Fibroblast of lung (primary cell): ENCODE data around the gene PFKFB2. TPM values are rescaled to one million over a fixed set of nuclear protein-coding genes. Genes with fewer than 3 reads are reported as not detected.

Experiments used
- DNase-seq, 2 donors: peaks; one replicate each; pipeline versions ENCODE4 v3.0.0 to v3.0.0-alpha.2; 2010; ENCODE audit warnings: low read depth in 2 of 2
- H2AFZ ChIP-seq: 2 replicates; pipeline ENCODE4 v1.5.1; 2012; ENCODE audit warnings: low read length, control low read depth, inconsistent platforms
- H3K27ac ChIP-seq: 2 replicates; pipeline ENCODE4 v1.5.1; 2011; ENCODE audit warnings: low read length, control low read depth; ENCODE audit not compliant: insufficient read depth
- H3K27me3 ChIP-seq: 2 replicates; pipeline ENCODE4 v1.5.1; 2011; ENCODE audit warnings: mild to moderate bottlenecking, low read length; ENCODE audit not compliant: control insufficient read depth, insufficient read depth
- H3K36me3 ChIP-seq: 2 replicates; pipeline ENCODE4 v1.5.1; 2011; ENCODE audit warnings: low read length; ENCODE audit not compliant: control insufficient read depth, insufficient read depth
- H3K4me1 ChIP-seq: 2 replicates; pipeline ENCODE4 v1.5.1; 2011; ENCODE audit warnings: low read length; ENCODE audit not compliant: control insufficient read depth, insufficient read depth; ENCODE audit errors: extremely low read depth
- H3K4me2 ChIP-seq: 2 replicates; pipeline ENCODE4 v1.5.1; 2011; ENCODE audit warnings: low read length, control low read depth; ENCODE audit not compliant: insufficient read depth; ENCODE audit errors: extremely low read depth
- H3K4me3 ChIP-seq, 4 experiments: fragments of 200-600 bp in 1 of 4; sonication (generic) in 1 of 4; replicated peaks in 1 of 4; 2 replicates each; pipeline ENCODE4 v1.5.1; 2011 to 2016; ENCODE audit warnings: low read length in 4 of 4, low read depth in 3 of 4, mild to moderate bottlenecking in 3 of 4, control low read depth in 2 of 4, inconsistent platforms in 1 of 4, mixed read lengths in 1 of 4; ENCODE audit not compliant: insufficient read depth in 1 of 4; ENCODE audit errors: control extremely low read depth in 1 of 4
- H3K79me2 ChIP-seq: 2 replicates; pipeline ENCODE4 v1.5.1; 2012; ENCODE audit warnings: mild to moderate bottlenecking, low read length, inconsistent platforms; ENCODE audit not compliant: control insufficient read depth, insufficient read depth
- H3K9ac ChIP-seq: 2 replicates; pipeline ENCODE4 v1.5.1; 2011; ENCODE audit warnings: mild to moderate bottlenecking, low read length, control low read depth; ENCODE audit not compliant: insufficient read depth
- H3K9me3 ChIP-seq: 2 replicates; pipeline ENCODE4 v1.5.1; 2012; ENCODE audit warnings: low read depth, low read length; ENCODE audit not compliant: control insufficient read depth, insufficient read depth
- H4K20me1 ChIP-seq: 2 replicates; pipeline ENCODE4 v1.5.1; 2011; ENCODE audit warnings: low read length; ENCODE audit not compliant: control insufficient read depth, insufficient read depth; ENCODE audit errors: extremely low read depth
- EZH2 ChIP-seq: IDR thresholded peaks from 2 replicates; pipeline ENCODE4 v1.5.1; 2012; ENCODE audit warnings: low read length, control low read depth, mild to moderate bottlenecking; ENCODE audit errors: missing control alignments
- polyA plus RNA-seq, 2 donors: library from polyadenylated mRNA; depleted of rRNA in 1 of 2; stranded (reverse) in 1 of 2; unstranded in 1 of 2; fragments of >200 nt; gene quantifications; 2 replicates each; pipeline ENCODE4 v1.2.1, GENCODE V29; 2011 to 2012; ENCODE audit warnings: missing spikeins in 1 of 2
- total RNA-seq: library from RNA; depleted of rRNA; stranded (reverse); fragments of >200 nt; gene quantifications from 2 replicates; pipeline ENCODE4 v1.2.1, GENCODE V29; 2014
- TF ChIP-seq, protein P1 (sequence below), 2 donors: IDR thresholded peaks in 1 of 2; conservative IDR thresholded peaks in 1 of 2; 1 replicate in 1 of 2; 2 replicates in 1 of 2; pipeline ENCODE4 v1.5.1; 2011 to 2012; ENCODE audit warnings: low read length in 2 of 2, control low read depth in 1 of 2, inconsistent platforms in 1 of 2, low read depth in 1 of 2, mild to moderate bottlenecking in 1 of 2

PFKFB2 gene
- total and polyA plus RNA-seq, 2 donors (not counting 1 experiment from before 2014, with no cell fraction given): 3.2 to 7.6 TPM

DNA sequence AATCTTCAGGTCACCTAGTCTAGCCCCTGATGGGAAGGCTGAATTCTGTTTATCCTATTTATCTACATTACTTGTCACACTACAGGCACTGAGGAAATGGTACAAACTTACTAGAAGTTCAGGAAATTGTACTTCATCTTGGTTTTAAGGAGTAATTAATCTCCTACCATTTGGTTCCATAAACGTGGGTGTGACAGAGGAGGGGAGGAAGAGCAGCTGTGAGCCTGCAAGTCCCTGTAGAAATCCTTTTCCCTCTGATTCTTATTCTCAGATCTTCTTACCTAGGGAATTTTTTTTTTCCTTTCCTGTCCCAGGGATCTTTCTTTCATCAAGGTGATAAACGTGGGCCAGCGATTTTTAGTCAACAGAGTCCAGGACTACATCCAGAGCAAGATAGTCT, 14.1 kb downstream of the PFKFB2 start:
- TF ChIP-seq, protein P1, sequence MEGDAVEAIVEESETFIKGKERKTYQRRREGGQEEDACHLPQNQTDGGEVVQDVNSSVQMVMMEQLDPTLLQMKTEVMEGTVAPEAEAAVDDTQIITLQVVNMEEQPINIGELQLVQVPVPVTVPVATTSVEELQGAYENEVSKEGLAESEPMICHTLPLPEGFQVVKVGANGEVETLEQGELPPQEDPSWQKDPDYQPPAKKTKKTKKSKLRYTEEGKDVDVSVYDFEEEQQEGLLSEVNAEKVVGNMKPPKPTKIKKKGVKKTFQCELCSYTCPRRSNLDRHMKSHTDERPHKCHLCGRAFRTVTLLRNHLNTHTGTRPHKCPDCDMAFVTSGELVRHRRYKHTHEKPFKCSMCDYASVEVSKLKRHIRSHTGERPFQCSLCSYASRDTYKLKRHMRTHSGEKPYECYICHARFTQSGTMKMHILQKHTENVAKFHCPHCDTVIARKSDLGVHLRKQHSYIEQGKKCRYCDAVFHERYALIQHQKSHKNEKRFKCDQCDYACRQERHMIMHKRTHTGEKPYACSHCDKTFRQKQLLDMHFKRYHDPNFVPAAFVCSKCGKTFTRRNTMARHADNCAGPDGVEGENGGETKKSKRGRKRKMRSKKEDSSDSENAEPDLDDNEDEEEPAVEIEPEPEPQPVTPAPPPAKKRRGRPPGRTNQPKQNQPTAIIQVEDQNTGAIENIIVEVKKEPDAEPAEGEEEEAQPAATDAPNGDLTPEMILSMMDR (conservative IDR thresholded peaks at IDR 0.05 in 1 of 2, IDR thresholded peaks at IDR 0.05 in 1 of 2; ENCODE audit: low read depth in 1 of 2, low read length in 2 of 2): no peak
- TF ChIP-seq EZH2: no peak
- DNase-seq: no peak
- no peaks in the 10 kb centered on the region for H3K79me2 ChIP-seq
- H3K4me1 ChIP-seq: no peaks in the 10 kb centered on the region
- H3K9ac ChIP-seq: no peak overlapping the region
- no peak overlapping the region for H3K27ac ChIP-seq
- no peak overlapping the region for H3K4me3 ChIP-seq
- H2AFZ ChIP-seq: no peak overlapping the region
- H4K20me1 ChIP-seq: no peaks in the 10 kb centered on the region
- no peaks in the 10 kb centered on the region for H3K9me3 ChIP-seq
- H3K4me2 ChIP-seq: no peak overlapping the region
- H3K27me3 ChIP-seq: no peaks in the 10 kb centered on the region
- no peaks in the 10 kb centered on the region for H3K36me3 ChIP-seq

DNA sequence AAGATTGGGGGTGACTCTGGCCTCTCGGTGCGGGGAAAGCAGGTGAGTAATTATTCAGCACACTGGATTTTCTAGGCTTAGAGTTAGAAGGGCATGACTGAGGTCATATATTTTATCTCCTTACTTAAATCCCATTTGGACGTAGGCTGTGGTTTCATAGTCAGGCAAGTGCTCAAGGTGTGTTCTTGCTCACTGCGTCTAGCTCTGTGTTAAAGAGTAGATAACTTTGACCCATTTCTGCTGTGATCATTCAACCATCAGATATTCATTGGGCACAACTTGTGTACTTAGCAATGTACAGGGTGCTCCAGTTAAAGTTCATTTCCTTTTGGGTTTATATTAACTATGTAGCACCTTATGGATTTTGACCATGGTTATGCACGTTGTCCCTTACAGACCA, 14.6 kb downstream of the PFKFB2 start:
- H3K9ac ChIP-seq: no peak overlapping the region
- DNase-seq: no peak
- H3K4me3 ChIP-seq: no peak overlapping the region
- no peaks in the 10 kb centered on the region for H3K79me2 ChIP-seq
- H3K27ac ChIP-seq: no peak overlapping the region
- H3K27me3 ChIP-seq: no peaks in the 10 kb centered on the region
- H2AFZ ChIP-seq: no peak overlapping the region
- H3K4me2 ChIP-seq: no peak overlapping the region
- no peaks in the 10 kb centered on the region for H3K9me3 ChIP-seq
- no peaks in the 10 kb centered on the region for H4K20me1 ChIP-seq
- no peaks in the 10 kb centered on the region for H3K36me3 ChIP-seq
- H3K4me1 ChIP-seq: no peaks in the 10 kb centered on the region
- TF ChIP-seq EZH2: no peak
- TF ChIP-seq, protein P1 (conservative IDR thresholded peaks at IDR 0.05 in 1 of 2, IDR thresholded peaks at IDR 0.05 in 1 of 2; ENCODE audit: low read depth in 1 of 2, low read length in 2 of 2): no peak

DNA sequence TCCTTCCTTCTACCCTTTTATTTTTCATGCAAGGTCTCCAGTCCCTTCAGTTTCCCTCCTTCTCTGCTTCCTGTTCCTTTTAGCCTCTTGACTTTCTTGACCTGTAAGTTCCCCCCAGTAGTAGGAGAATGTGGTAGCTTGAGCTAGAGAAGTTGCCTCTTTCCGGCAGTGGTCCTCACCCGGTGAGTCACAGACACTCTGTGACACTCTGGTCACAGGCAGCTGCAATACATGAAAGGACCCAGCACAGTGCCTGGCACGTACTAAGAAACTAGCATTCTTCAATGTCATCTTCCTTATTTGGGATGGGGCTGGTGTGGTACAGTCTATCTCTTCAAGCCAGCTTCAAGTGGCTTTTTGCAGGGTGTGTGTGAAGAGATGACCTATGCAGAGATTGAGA, 16.0 kb downstream of the PFKFB2 start:
- H3K4me2 ChIP-seq: no peak overlapping the region
- no peaks in the 10 kb centered on the region for H3K9me3 ChIP-seq
- no peak for DNase-seq
- H3K9ac ChIP-seq: no peak overlapping the region
- no peaks in the 10 kb centered on the region for H4K20me1 ChIP-seq
- H2AFZ ChIP-seq: no peak overlapping the region
- H3K4me3 ChIP-seq: no peak overlapping the region
- no peaks in the 10 kb centered on the region for H3K79me2 ChIP-seq
- no peaks in the 10 kb centered on the region for H3K36me3 ChIP-seq
- H3K4me1 ChIP-seq: no peaks in the 10 kb centered on the region
- no peak overlapping the region for H3K27ac ChIP-seq
- no peak for TF ChIP-seq EZH2
- TF ChIP-seq, protein P1 (conservative IDR thresholded peaks at IDR 0.05 in 1 of 2, IDR thresholded peaks at IDR 0.05 in 1 of 2; ENCODE audit: low read depth in 1 of 2, low read length in 2 of 2): no peak
- H3K27me3 ChIP-seq: no peaks in the 10 kb centered on the region
